Type B pancreatic cell (in vitro differentiated cells): ENCODE data around the gene TMEM156. TPM values are rescaled to one million over a fixed set of nuclear protein-coding genes. Genes with fewer than 3 reads are reported as not detected.
"Not testable (repeated sequence)": the region's sequence is repeated elsewhere in the genome, so short reads cannot be mapped to it uniquely, and the experiment has no call there.

Experiments used
- DNase-seq: peaks from one replicate; pipeline ENCODE4 v3.0.0; 2021; ENCODE audit warnings: mixed read lengths; ENCODE audit not compliant: unreplicated experiment; ENCODE audit errors: extremely low spot score
- H3K27ac Mint-ChIP-seq: 2 replicates; pipeline ENCODE4 v1.8.0; 2021; ENCODE audit warnings: mild to moderate bottlenecking, mixed read lengths
- H3K27me3 Mint-ChIP-seq: 2 replicates; pipeline ENCODE4 v1.8.0; 2021; ENCODE audit warnings: mixed read lengths
- H3K36me3 Mint-ChIP-seq: 2 replicates; pipeline ENCODE4 v1.8.0; 2021; ENCODE audit warnings: mixed read lengths
- H3K4me1 Mint-ChIP-seq: one replicate; pipeline ENCODE4 v1.8.0; 2021; ENCODE audit warnings: mixed read lengths; ENCODE audit not compliant: unreplicated experiment
- H3K4me3 Mint-ChIP-seq: 2 replicates; pipeline ENCODE4 v1.8.0; 2021; ENCODE audit warnings: mild to moderate bottlenecking, mixed read lengths
- H3K9me3 Mint-ChIP-seq: 2 replicates; pipeline ENCODE4 v1.8.0; 2021; ENCODE audit warnings: mixed read lengths
- total RNA-seq: library from RNA; stranded (reverse); gene quantifications from 2 replicates; pipeline ENCODE4 v1.2.1, GENCODE V29; 2021; ENCODE audit warnings: low replicate concordance
- TF ChIP-seq, protein P1 (sequence below): fragments of 200-600 bp; sonication (generic); conservative IDR thresholded peaks from 2 replicates; pipeline ENCODE4 v1.5.0; 2021; ENCODE audit warnings: antibody characterized with exemption, mild to moderate bottlenecking

The TMEM156 gene
- total RNA-seq, 1 donor from 2014 or later = not detected

GRCh38 chr4:38990241-38990640 lies 42.0 kb downstream of the TMEM156 start:
- no peak for DNase-seq
- H3K4me1 Mint-ChIP-seq = no peaks in the 10 kb centered on the region
- no peaks in the 10 kb centered on the region for H3K27me3 Mint-ChIP-seq
- H3K27ac Mint-ChIP-seq = no peak overlapping the region
- no peaks in the 10 kb centered on the region for H3K36me3 Mint-ChIP-seq
- no peak overlapping the region for H3K4me3 Mint-ChIP-seq
- no peaks in the 10 kb centered on the region for H3K9me3 Mint-ChIP-seq
- TF ChIP-seq, protein P1, sequence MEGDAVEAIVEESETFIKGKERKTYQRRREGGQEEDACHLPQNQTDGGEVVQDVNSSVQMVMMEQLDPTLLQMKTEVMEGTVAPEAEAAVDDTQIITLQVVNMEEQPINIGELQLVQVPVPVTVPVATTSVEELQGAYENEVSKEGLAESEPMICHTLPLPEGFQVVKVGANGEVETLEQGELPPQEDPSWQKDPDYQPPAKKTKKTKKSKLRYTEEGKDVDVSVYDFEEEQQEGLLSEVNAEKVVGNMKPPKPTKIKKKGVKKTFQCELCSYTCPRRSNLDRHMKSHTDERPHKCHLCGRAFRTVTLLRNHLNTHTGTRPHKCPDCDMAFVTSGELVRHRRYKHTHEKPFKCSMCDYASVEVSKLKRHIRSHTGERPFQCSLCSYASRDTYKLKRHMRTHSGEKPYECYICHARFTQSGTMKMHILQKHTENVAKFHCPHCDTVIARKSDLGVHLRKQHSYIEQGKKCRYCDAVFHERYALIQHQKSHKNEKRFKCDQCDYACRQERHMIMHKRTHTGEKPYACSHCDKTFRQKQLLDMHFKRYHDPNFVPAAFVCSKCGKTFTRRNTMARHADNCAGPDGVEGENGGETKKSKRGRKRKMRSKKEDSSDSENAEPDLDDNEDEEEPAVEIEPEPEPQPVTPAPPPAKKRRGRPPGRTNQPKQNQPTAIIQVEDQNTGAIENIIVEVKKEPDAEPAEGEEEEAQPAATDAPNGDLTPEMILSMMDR = no peak

GRCh38 chr4:38989487-38989886 lies 42.7 kb downstream of the TMEM156 start:
- Mint-ChIP-seq H3K27ac (no peak overlapping the region), H3K4me1 (peaks cover 1% of the 10 kb centered on the region), H3K27me3 (no peaks in the 10 kb centered on the region), H3K4me3 (no peak overlapping the region), H3K9me3 (no peaks in the 10 kb centered on the region), H3K36me3 (no peaks in the 10 kb centered on the region)
- no peak for DNase-seq
- TF ChIP-seq, protein P1 = no peak

DNA sequence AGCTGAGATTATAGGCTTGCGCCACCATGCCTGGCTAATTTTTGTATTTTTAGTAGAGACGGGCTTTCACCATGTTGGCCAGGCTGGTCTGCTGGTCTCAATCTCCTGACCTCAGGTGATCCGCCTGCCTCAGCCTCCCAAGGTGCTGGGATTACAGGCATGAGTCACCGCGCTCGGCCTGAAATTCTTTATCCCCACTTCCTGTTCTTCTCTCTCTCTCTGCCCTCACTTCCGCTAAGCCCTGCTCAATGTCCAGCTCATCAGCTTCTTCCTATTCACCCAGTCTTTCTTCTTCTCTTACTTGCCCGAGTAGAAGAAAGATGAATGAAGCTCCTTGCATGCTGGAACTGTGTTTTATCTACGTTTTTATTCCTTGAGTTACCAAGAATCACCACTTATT lies 43.9 kb downstream of the TMEM156 start:
- not testable (repeated sequence) for H3K27ac Mint-ChIP-seq, H3K9me3 Mint-ChIP-seq, H3K4me1 Mint-ChIP-seq, H3K27me3 Mint-ChIP-seq, H3K4me3 Mint-ChIP-seq, H3K36me3 Mint-ChIP-seq, DNase-seq

GRCh38 chr4:38987491-38987890 lies 44.7 kb downstream of the TMEM156 start:
- no peak overlapping the region for H3K4me3 Mint-ChIP-seq

DNA sequence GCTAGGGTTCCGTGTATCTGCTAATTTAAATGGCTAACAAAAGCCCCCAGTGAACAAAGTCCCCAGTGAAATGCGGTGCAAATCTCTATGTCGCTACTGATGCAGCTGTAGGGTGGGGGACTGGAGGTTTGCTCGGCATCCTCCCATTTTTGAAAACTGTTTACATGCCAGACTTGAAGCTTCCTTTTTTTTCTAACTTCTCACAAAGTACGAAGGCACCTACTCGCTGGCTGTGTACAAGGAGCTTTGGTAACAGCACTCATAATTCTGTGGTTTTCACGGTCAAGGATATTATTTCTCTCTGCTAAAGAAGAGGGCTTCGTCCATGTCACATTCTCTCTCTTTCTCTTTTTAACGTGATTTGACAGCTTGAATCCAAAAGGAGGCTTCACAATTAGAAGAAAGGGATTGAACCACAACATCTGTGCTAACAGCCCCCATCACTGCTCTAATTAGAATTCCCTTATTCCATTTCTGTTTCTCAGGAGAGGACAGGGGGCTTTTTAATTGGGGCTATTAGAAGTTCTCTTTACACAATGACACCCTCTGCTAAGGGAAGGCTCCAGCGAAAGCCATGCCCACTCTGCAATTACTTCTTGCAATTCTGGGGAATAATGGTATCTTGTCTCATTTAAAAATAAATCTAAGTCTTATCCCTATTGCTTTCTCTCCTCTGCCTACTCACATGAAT lies 46.7 kb downstream of the TMEM156 start:
- no peaks in the 10 kb centered on the region for H3K27me3 Mint-ChIP-seq
- TF ChIP-seq, protein P1 = no peak
- DNase-seq = no peak
- no peak overlapping the region for H3K4me3 Mint-ChIP-seq
- no peaks in the 10 kb centered on the region for H3K36me3 Mint-ChIP-seq
- H3K4me1 Mint-ChIP-seq = peaks cover 6% of the 10 kb centered on the region
- no peaks in the 10 kb centered on the region for H3K9me3 Mint-ChIP-seq
- no peak overlapping the region for H3K27ac Mint-ChIP-seq

More at GRCh38 chr4:38987491-38987890, 44.7 kb downstream of the TMEM156 start:
- Mint-ChIP-seq H3K27ac (no peak overlapping the region), H3K4me1 (peaks cover 6% of the 10 kb centered on the region), H3K36me3 (no peaks in the 10 kb centered on the region), H3K9me3 (no peaks in the 10 kb centered on the region), H3K27me3 (no peaks in the 10 kb centered on the region)
- TF ChIP-seq, protein P1 = no peak
- no peak for DNase-seq

DNA sequence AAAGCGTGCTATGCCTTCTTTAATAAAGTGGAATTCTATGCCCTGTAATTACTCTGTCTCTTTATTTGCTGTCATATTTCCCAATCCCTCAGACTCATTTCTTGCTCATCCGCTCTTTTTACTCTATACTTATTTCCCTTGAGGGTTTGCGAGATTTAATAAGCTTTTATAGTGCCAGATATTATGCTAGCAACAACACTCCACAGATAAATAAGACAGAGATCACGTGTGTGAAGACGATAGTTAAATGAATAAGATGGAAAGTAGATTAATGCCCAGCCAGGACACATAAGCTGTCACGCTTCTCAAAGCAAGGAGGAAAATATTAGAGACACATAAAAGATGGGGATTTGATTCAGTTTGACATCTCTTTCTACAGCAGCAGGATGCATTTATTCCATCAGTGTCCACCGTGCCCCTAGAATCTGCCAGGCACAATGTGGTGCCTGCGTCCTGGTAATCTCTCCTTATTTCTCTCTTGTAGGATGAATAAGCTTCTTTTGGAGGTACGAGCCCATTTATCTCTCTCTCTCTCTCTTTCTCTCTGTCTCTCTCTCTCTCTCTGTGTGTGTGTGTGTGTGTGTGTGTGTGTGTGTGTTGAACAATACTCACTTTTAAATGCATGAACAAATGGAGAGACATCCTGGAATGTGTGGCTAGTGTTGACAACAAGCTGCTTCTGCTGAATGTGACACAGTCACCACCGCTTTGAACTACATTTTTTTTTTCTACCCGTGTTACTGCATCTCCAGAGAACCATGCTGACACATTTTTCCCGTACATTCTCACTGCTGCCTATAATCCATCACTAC lies 48.2 kb downstream of the TMEM156 start:
- Mint-ChIP-seq H3K36me3 (no peaks in the 10 kb centered on the region), H3K27ac (no peak overlapping the region), H3K27me3 (no peaks in the 10 kb centered on the region), H3K4me3 (no peak overlapping the region), H3K9me3 (no peaks in the 10 kb centered on the region), H3K4me1 (peaks cover 6% of the 10 kb centered on the region)
- TF ChIP-seq, protein P1 = no peak
- DNase-seq = no peak
